Stimulated activated effector memory CD8-positive, alpha-beta T cell treated with anti-CD3 and anti-CD28 coated beads, Interleukin-12 subunit alpha, Interleukin-12 subunit beta, amount 100 ng/mL, for 72 hours (primary cell): Measurements from ENCODE around the gene UGT2A3.

ENCODE experiments used
- ATAC-seq: fragments of 150-1000 bp; cut with Tn5 transposase; 2 replicates; pipeline ENCODE4 v1.10.0; 2021
- DNase-seq, 2 donors: peaks; one replicate each; pipeline ENCODE4 v3.0.0; 2021 to 2022; ENCODE audit warnings: low spot score in 2 of 2
- H3K27ac Mint-ChIP-seq: one replicate; pipeline ENCODE4 v1.8.0; 2022; ENCODE audit warnings: mild to moderate bottlenecking, mixed read lengths
- H3K36me3 Mint-ChIP-seq: one replicate; pipeline ENCODE4 v1.8.0; 2022; ENCODE audit warnings: mild to moderate bottlenecking, mixed read lengths
- H3K4me1 Mint-ChIP-seq: one replicate; pipeline ENCODE4 v1.8.0; 2022; ENCODE audit warnings: mixed read lengths
- H3K4me3 Mint-ChIP-seq: one replicate; pipeline ENCODE4 v1.8.0; 2022; ENCODE audit warnings: mild to moderate bottlenecking, mixed read lengths
- H3K9me3 Mint-ChIP-seq: one replicate; pipeline ENCODE4 v1.8.0; 2022; ENCODE audit warnings: mixed read lengths

Gene UGT2A3

GRCh38 chr4:68895561-68896198, 55.9 kb downstream of the UGT2A3 start:
- DNase-seq (no peak), ATAC-seq (no peak)
- Mint-ChIP-seq H3K36me3 (no peaks in the 10 kb centered on the region), H3K4me3 (no peak overlapping the region), H3K9me3 (no peaks in the 10 kb centered on the region), H3K4me1 (no peaks in the 10 kb centered on the region), H3K27ac (no peak overlapping the region)

- ATAC-seq (no peak), DNase-seq (no peak)
- Mint-ChIP-seq H3K4me1 (no peaks in the 10 kb centered on the region), H3K4me3 (no peak overlapping the region), H3K36me3 (no peaks in the 10 kb centered on the region), H3K9me3 (no peaks in the 10 kb centered on the region), H3K27ac (no peak overlapping the region)
Measured at GRCh38 chr4:68892861-68893260, 58.7 kb downstream of the UGT2A3 start.

- no peak overlapping the region for H3K4me3 Mint-ChIP-seq
- ATAC-seq = no peak
- H3K27ac Mint-ChIP-seq = no peak overlapping the region
Measured at GRCh38 chr4:68891678-68892077, 59.9 kb downstream of the UGT2A3 start.

GRCh38 chr4:68885545-68885944, 66.1 kb downstream of the UGT2A3 start:
- Mint-ChIP-seq H3K27ac (no peak overlapping the region), H3K4me1 (no peaks in the 10 kb centered on the region), H3K36me3 (no peaks in the 10 kb centered on the region), H3K4me3 (no peak overlapping the region), H3K9me3 (no peaks in the 10 kb centered on the region)
- ATAC-seq (no peak), DNase-seq (no peak)

More at GRCh38 chr4:68891678-68892077, 59.9 kb downstream of the UGT2A3 start:
- DNase-seq = no peak
- Mint-ChIP-seq H3K9me3 (no peaks in the 10 kb centered on the region), H3K36me3 (no peaks in the 10 kb centered on the region), H3K4me1 (no peaks in the 10 kb centered on the region)

GRCh38 chr4:68883870-68884269, 67.7 kb downstream of the UGT2A3 start:
- H3K27ac Mint-ChIP-seq = no peak overlapping the region
- no peak overlapping the region for H3K4me3 Mint-ChIP-seq

More at GRCh38 chr4:68883870-68884269, 67.7 kb downstream of the UGT2A3 start:
- no peak for DNase-seq
- H3K4me1 Mint-ChIP-seq = no peaks in the 10 kb centered on the region
- H3K9me3 Mint-ChIP-seq = no peaks in the 10 kb centered on the region
- ATAC-seq = no peak
- H3K36me3 Mint-ChIP-seq = no peaks in the 10 kb centered on the region
